Neural progenitor cell (in vitro differentiated cells): ENCODE measurements around the gene ETV2.

Experiments used
- CTCF ChIP-seq: fragments of 200-600 bp; sonication (generic); IDR thresholded peaks from 2 replicates; pipeline ENCODE4 v1.5.1; 2017; ENCODE audit warnings: antibody characterized with exemption, mild to moderate bottlenecking
- EZH2 ChIP-seq: fragments of 200-600 bp; sonication (generic); IDR thresholded peaks from 2 replicates; pipeline ENCODE4 v1.6.1; 2017; ENCODE audit warnings: antibody characterized with exemption, mild to moderate bottlenecking, moderate library complexity

DNA sequence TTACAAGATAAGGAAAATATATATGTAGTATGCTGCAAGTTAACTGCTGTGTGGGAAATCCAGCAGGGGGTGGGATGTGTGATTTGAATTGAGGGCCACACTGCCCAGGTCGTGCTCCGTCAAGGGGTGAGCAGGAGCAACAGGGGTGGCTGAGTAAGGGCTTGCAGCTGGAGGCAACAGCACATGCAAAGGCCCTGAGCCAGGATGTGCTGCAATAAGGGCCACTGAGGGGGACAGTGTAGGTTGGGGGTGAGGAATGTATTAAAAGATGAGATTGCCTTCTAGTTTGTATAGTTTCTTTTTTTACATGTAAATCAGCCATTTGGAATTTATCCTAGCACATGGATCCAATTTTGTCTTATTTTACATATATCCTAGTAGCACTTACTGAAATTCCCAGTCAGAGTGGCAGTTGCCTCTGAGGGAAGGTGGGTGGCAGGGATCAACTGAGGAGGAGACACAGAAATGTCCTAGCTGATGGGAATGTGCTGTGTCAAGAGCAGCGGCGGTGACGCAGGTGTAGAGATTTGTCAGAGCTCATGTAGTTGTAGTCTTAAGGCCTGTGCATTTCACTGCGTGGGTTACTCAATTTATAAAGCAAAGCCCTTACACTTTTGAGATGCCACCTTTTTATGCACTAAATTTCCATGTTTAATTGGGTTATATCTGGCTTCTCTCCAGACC lies 18.1 kb upstream of the ETV2 start:
- TF ChIP-seq CTCF (no peak), EZH2 (no peak)
